H1 (cell line): ENCODE results near the gene ELMOD1. TPM values are rescaled to one million over a fixed set of nuclear protein-coding genes. Genes with fewer than 3 reads are reported as not detected.

Experiments
- CTCF ChIA-PET: fragments of 300-600 bp; sonication (Branson Sonifier 250); formaldehyde crosslinking; loops from one replicate; lab custom pipeline; 2021; ENCODE audit not compliant: partially characterized antibody; lab: Charles Lee
- POLR2A ChIA-PET: fragments of 300-600 bp; sonication (Branson Sonifier 250); formaldehyde crosslinking; loops from one replicate; lab custom pipeline; 2021; ENCODE audit warnings: inconsistent platforms; ENCODE audit not compliant: partially characterized antibody; lab: Charles Lee
- DNase-seq, 2 experiments: peaks; one replicate each; pipeline versions ENCODE4 v3.0.0 to v3.0.0-alpha.2; 2010 to 2022; ENCODE audit warnings: low spot score in 2 of 2, low read depth in 1 of 2, mixed read lengths in 1 of 2
- FAIRE-seq: peaks from 2 replicates; lab custom pipeline; 2011; peaks lifted over from hg19 to GRCh38; lab: Jason Lieb, UNC
- H2AFZ ChIP-seq: 2 replicates; pipeline ENCODE4 v1.8.1; 2012; ENCODE audit warnings: low read length, inconsistent platforms
- H2AK5ac ChIP-seq: 2 replicates; pipeline ENCODE4 v1.6.1; 2013; ENCODE audit warnings: low read depth, low read length
- H2BK120ac ChIP-seq: replicated peaks from 2 replicates; pipeline ENCODE3; 2013; ENCODE audit warnings: low read depth, low read length, inconsistent platforms
- H2BK12ac ChIP-seq: 2 replicates; pipeline ENCODE4 v1.6.1; 2013; ENCODE audit warnings: low read depth, low read length
- H2BK15ac ChIP-seq: 2 replicates; pipeline ENCODE4 v1.6.1; 2013; ENCODE audit warnings: low read length
- H2BK20ac ChIP-seq: 2 replicates; pipeline ENCODE4 v1.6.1; 2013; ENCODE audit warnings: low read length
- H2BK5ac ChIP-seq: 2 replicates; pipeline ENCODE4 v1.6.1; 2013; ENCODE audit warnings: low read depth, low read length
- H3K14ac ChIP-seq: 2 replicates; pipeline ENCODE4 v1.6.1; 2013; ENCODE audit warnings: inconsistent platforms; ENCODE audit not compliant: insufficient read length
- H3K18ac ChIP-seq: 2 replicates; pipeline ENCODE4 v1.6.1; 2013; ENCODE audit warnings: low read length; ENCODE audit errors: extremely low read depth
- H3K23ac ChIP-seq: 2 replicates; pipeline ENCODE4 v1.6.1; 2013; ENCODE audit warnings: inconsistent platforms; ENCODE audit not compliant: insufficient read length
- H3K23me2 ChIP-seq: 2 replicates; pipeline ENCODE4 v1.6.1; 2013; ENCODE audit warnings: low read depth, low read length
- H3K27ac ChIP-seq: 2 replicates; pipeline ENCODE4 v1.6.1; 2011; ENCODE audit warnings: low read depth, low read length, inconsistent platforms
- H3K27me3 ChIP-seq, 4 experiments: replicated peaks in 1 of 4; 1 replicate in 1 of 4; 2 replicates in 3 of 4; pipeline versions ENCODE4 v1.6.1 to v1.8.1; 2011 to 2013; ENCODE audit warnings: low read length in 3 of 4, mild to moderate bottlenecking in 3 of 4, inconsistent platforms in 2 of 4, mixed read lengths in 2 of 4, moderate library complexity in 1 of 4; ENCODE audit not compliant: control insufficient read depth in 3 of 4, insufficient read depth in 3 of 4; ENCODE audit errors: extremely low read depth in 1 of 4
- H3K36me3 ChIP-seq, 4 experiments: 2 replicates each; pipeline versions ENCODE4 v1.6.1 to v1.8.1; 2011 to 2013; ENCODE audit warnings: mild to moderate bottlenecking in 4 of 4, low read length in 3 of 4, moderate library complexity in 2 of 4, control low read depth in 1 of 4, inconsistent platforms in 1 of 4; ENCODE audit not compliant: insufficient read depth in 4 of 4, control insufficient read depth in 2 of 4
- H3K4ac ChIP-seq: replicated peaks from 2 replicates; pipeline ENCODE3; 2013; ENCODE audit warnings: low read length, low read depth, mixed read lengths, inconsistent platforms; ENCODE audit not compliant: insufficient read length
- H3K4me1 ChIP-seq, 4 experiments: replicated peaks in 1 of 4; 1 replicate in 1 of 4; 2 replicates in 3 of 4; pipeline versions ENCODE4 v1.6.1 to v1.8.1; 2011 to 2013; ENCODE audit warnings: low read length in 3 of 4, inconsistent platforms in 2 of 4, mixed read lengths in 1 of 4; ENCODE audit not compliant: insufficient read depth in 4 of 4, control insufficient read depth in 3 of 4
- H3K4me2 ChIP-seq, 2 experiments: 2 replicates each; pipeline versions ENCODE4 v1.6.1 to v1.8.1; 2011 to 2013; ENCODE audit warnings: low read depth in 2 of 2, low read length in 2 of 2, control low read depth in 1 of 2, inconsistent platforms in 1 of 2, mild to moderate bottlenecking in 1 of 2; ENCODE audit not compliant: insufficient read depth in 1 of 2
- H3K4me3 ChIP-seq, 4 experiments: fragments of 200-600, 300-600 bp in 1 of 4; sonication (generic), shearing (Covaris generic), sonication (Bioruptor Twin) in 1 of 4; 2 replicates each; pipeline versions ENCODE4 v1.5.1 to v1.8.1; 2011 to 2016; ENCODE audit warnings: low read length in 4 of 4, low read depth in 3 of 4, control low read depth in 2 of 4, inconsistent platforms in 2 of 4, mild to moderate bottlenecking in 2 of 4, mixed read lengths in 1 of 4, moderate library complexity in 1 of 4; ENCODE audit not compliant: insufficient read depth in 2 of 4; ENCODE audit errors: extremely low read depth in 1 of 4
- H3K56ac ChIP-seq: replicated peaks from 2 replicates; pipeline ENCODE3; 2013; ENCODE audit warnings: low read depth, mild to moderate bottlenecking, mixed read lengths, low read length, inconsistent platforms; ENCODE audit not compliant: insufficient read length
- H3K79me1 ChIP-seq: 2 replicates; pipeline ENCODE4 v1.6.1; 2013; ENCODE audit warnings: low read depth, low read length, control low read depth
- H3K79me2 ChIP-seq, 2 experiments: 2 replicates each; pipeline versions ENCODE4 v1.6.1 to v1.8.1; 2012 to 2013; ENCODE audit warnings: low read length in 2 of 2, mild to moderate bottlenecking in 2 of 2, inconsistent platforms in 1 of 2; ENCODE audit not compliant: insufficient read depth in 2 of 2, control insufficient read depth in 1 of 2
- H3K9ac ChIP-seq, 4 experiments: replicated peaks in 1 of 4; 1 replicate in 1 of 4; 2 replicates in 3 of 4; pipeline versions ENCODE4 v1.6.1 to v1.8.1; 2011 to 2013; ENCODE audit warnings: low read depth in 3 of 4, low read length in 3 of 4, control low read depth in 2 of 4, mild to moderate bottlenecking in 2 of 4, moderate library complexity in 2 of 4, inconsistent platforms in 1 of 4; ENCODE audit errors: extremely low read depth in 1 of 4
- H3K9me3 ChIP-seq, 2 experiments: 2 replicates each; pipeline versions ENCODE4 v1.6.1 to v1.8.1; 2012 to 2013; ENCODE audit warnings: mild to moderate bottlenecking in 2 of 2, moderate library complexity in 2 of 2, control low read depth in 1 of 2, inconsistent platforms in 1 of 2, low read depth in 1 of 2, low read length in 1 of 2, mixed read lengths in 1 of 2; ENCODE audit not compliant: insufficient read depth in 2 of 2
- H4K20me1 ChIP-seq, 2 experiments: replicated peaks in 1 of 2; 2 replicates each; pipeline versions ENCODE3 to v1.8.1; 2011 to 2013; ENCODE audit warnings: inconsistent platforms in 2 of 2, low read length in 2 of 2, mild to moderate bottlenecking in 1 of 2; ENCODE audit not compliant: insufficient read depth in 2 of 2, control insufficient read depth in 1 of 2
- H4K5ac ChIP-seq: 2 replicates; pipeline ENCODE4 v1.6.1; 2013; ENCODE audit warnings: low read length, low read depth, mixed read lengths, inconsistent platforms; ENCODE audit not compliant: insufficient read length
- H4K8ac ChIP-seq: 2 replicates; pipeline ENCODE4 v1.8.0; 2013; ENCODE audit warnings: mild to moderate bottlenecking, moderate library complexity, low read length, inconsistent platforms; ENCODE audit not compliant: insufficient read depth; ENCODE audit errors: extremely low read depth
- H4K91ac ChIP-seq: replicated peaks from 2 replicates; pipeline ENCODE3; 2013; ENCODE audit warnings: low read length, mixed read lengths, inconsistent platforms; ENCODE audit not compliant: insufficient read length
- CTCF ChIP-seq, 3 experiments: IDR thresholded peaks; 1 replicate in 2 of 3; 2 replicates in 1 of 3; pipeline versions ENCODE4 v1.5.1 to v1.6.1; 2011; ENCODE audit warnings: low read length in 3 of 3, mild to moderate bottlenecking in 3 of 3, inconsistent platforms in 2 of 3, low read depth in 1 of 3, moderate library complexity in 1 of 3; ENCODE audit not compliant: insufficient read depth in 1 of 3; ENCODE audit errors: control extremely low read depth in 1 of 3
- SP1 ChIP-seq: IDR thresholded peaks from 2 replicates; pipeline ENCODE4 v1.6.1; 2011; ENCODE audit warnings: low read depth, low read length
- YY1 ChIP-seq: IDR thresholded peaks from 2 replicates; pipeline ENCODE4 v1.6.1; 2011; ENCODE audit warnings: low read depth, mild to moderate bottlenecking, low read length
- WGBS, 2 experiments: shearing (Covaris generic) in 1 of 2; methylation state at CpG; one replicate each; pipeline versions ENCODE4 v1.1.6 to v1.1.7; 2013 to 2015; ENCODE audit warnings: low lambda C conversion rate in 2 of 2, mixed read lengths in 2 of 2, inconsistent platforms in 1 of 2, low coverage in 1 of 2, missing lambda C conversion rate in 1 of 2; ENCODE audit not compliant: insufficient replicate concordance in 2 of 2, insufficient coverage in 1 of 2, insufficient read length in 1 of 2; ENCODE audit errors: extremely low coverage in 1 of 2, missing lambda C conversion rate in 1 of 2; 5-methylcytosine and 5-hydroxymethylcytosine counted together
- polyA plus RNA-seq, 7 experiments: library from polyadenylated mRNA; depleted of rRNA in 3 of 7; stranded (reverse) in 5 of 7; unstranded in 2 of 7; fragments of >200 nt in 5 of 7; fragments of 200-250 nt in 2 of 7; gene quantifications; 1 replicate in 5 of 7; 2 replicates in 1 of 7; 4 replicates in 1 of 7; pipeline versions ENCODE4 v1.2.1 to v1.2.3, GENCODE V29; 2011 to 2013; ENCODE audit warnings: missing spikeins in 2 of 7, mixed read lengths in 2 of 7
- total RNA-seq: library from RNA; stranded (reverse); fragmentation: NEBNext Ultra II Directional; extraction: Animal tissue kit (Norgen Biotek cat#: 25700); gene quantifications from 2 replicates; pipeline ENCODE4 v1.2.1, GENCODE V29; 2021

ELMOD1 gene
- total and polyA plus RNA-seq, 2 of the 8 experiments (the other 6 are each of a cell fraction or from before 2014, with no cell fraction given) = 0.47 to 1.6 TPM

DNA sequence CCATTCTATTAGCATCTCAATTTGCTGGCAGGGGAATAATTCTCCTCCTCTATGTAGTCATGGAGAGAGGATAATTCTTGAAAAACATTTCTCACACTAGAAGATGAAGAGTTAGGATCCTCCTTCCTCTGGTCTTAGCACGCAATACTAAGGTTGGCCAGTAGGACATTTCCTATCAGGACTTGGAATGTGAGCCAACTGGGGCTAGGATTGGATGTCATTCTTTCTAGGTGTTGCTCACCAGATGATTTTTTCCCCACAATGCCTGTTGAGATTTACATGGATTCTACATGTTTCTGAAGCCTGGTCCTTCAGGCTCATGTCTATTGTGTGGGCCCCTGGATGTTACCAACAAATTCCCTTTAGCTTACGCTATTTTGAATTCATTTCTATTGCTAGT lies 92.9 kb downstream of the ELMOD1 start:
- Histone ChIP-seq H3K4me1 (no peaks in the 10 kb centered on the region), H3K27ac (no peak overlapping the region), H3K4me3 (no peak overlapping the region), H3K23ac (no peak overlapping the region), H2BK20ac (no peak overlapping the region), H3K18ac (no peak overlapping the region), H2AFZ (no peak overlapping the region), H2BK15ac (no peak overlapping the region), H3K79me1 (no peaks in the 10 kb centered on the region), H4K8ac (no peak overlapping the region), H4K91ac (no peak overlapping the region), H2BK12ac (no peak overlapping the region), H2BK120ac (no peak overlapping the region), H3K56ac (no peak overlapping the region), H2BK5ac (no peak overlapping the region), H3K79me2 (no peaks in the 10 kb centered on the region), H4K5ac (no peak overlapping the region), H3K27me3 (no peaks in the 10 kb centered on the region), H3K14ac (no peak overlapping the region), H2AK5ac (no peak overlapping the region), H3K23me2 (no peaks in the 10 kb centered on the region), H4K20me1 (no peaks in the 10 kb centered on the region), H3K9me3 (no peaks in the 10 kb centered on the region), H3K4ac (no peak overlapping the region), H3K4me2 (no peak overlapping the region), H3K36me3 (no peaks in the 10 kb centered on the region), H3K9ac (no peak overlapping the region)
- ChIA-PET CTCF (interaction anchor here (0.8 to 12.9 kb wide), 22 partner anchors 8 to 136 kb away, joined by 3 to 398 read pairs (median 6); partner anchors contain the start of gene ALKBH8), POLR2A (no interaction called here)
- WGBS, 2 experiments = 67% methylated on average over 2 of the region's 2 CpGs; no CpG with 5 or more reads in 1 of the 2 experiments
- peak; percentile 97 for FAIRE-seq
- DNase-seq = no peak
- TF ChIP-seq CTCF (IDR thresholded peaks at IDR 0.05; ENCODE audit: control extremely low read depth in 1 of 3, insufficient read depth in 1 of 3, low read depth in 1 of 3, low read length in 3 of 3) (peak in 2 of 3 experiments; percentile 49 to 76; a peak in 2 of 4 replicates), YY1 (no peak), SP1 (no peak)
